Endothelial cell of umbilical vein (primary cell): ENCODE results near the gene DAPK3. TPM values are rescaled to one million over a fixed set of nuclear protein-coding genes. Genes with fewer than 3 reads are reported as not detected.

ENCODE experiments used
- BruUV-seq: library from RNA; stranded (reverse); fragments of 400-500 nt; replicated peaks from 2 replicates; lab custom pipeline; 2021; lab: Mats Ljungman, UMichigan
- CTCF ChIA-PET: fragments of 300-600, 350-600 bp; sonication (Branson Sonifier 250); formaldehyde crosslinking; loops from one replicate; lab custom pipeline; 2021; ENCODE audit warnings: antibody characterized with exemption, inconsistent platforms; lab: Charles Lee
- POLR2A ChIA-PET: fragments of 300-600, 350-600 bp; sonication (Branson Sonifier 250); formaldehyde crosslinking; loops from one replicate; lab custom pipeline; 2021; ENCODE audit warnings: antibody characterized with exemption, inconsistent platforms; lab: Charles Lee
- DNase-seq: peaks from one replicate; pipeline ENCODE4 v3.0.0-alpha.2; 2011; ENCODE audit warnings: low read depth, low spot score
- FAIRE-seq: peaks from 2 replicates; lab custom pipeline; 2011; peaks lifted over from hg19 to GRCh38; lab: Jason Lieb, UNC
- H2AFZ ChIP-seq: 2 replicates; pipeline ENCODE4 v1.6.0; 2012; ENCODE audit warnings: low read depth, low read length, control low read depth, inconsistent platforms
- H3K27ac ChIP-seq: 2 replicates; pipeline ENCODE4 v1.5.1; 2011; ENCODE audit warnings: low read depth, mild to moderate bottlenecking, control low read depth, low read length, moderate library complexity; ENCODE audit not compliant: insufficient read depth
- H3K27me3 ChIP-seq, 2 experiments: 2 replicates each; pipeline versions ENCODE4 v1.6.0 to v1.6.1; 2011; ENCODE audit warnings: low read length in 2 of 2, mixed read lengths in 1 of 2; ENCODE audit not compliant: control insufficient read depth in 2 of 2, insufficient read depth in 2 of 2
- H3K36me3 ChIP-seq, 2 experiments: 2 replicates in 1 of 2; 3 replicates in 1 of 2; pipeline ENCODE4 v1.5.1; 2011; ENCODE audit warnings: low read length in 2 of 2, mild to moderate bottlenecking in 1 of 2, moderate library complexity in 1 of 2; ENCODE audit not compliant: control insufficient read depth in 2 of 2, insufficient read depth in 2 of 2; ENCODE audit errors: extremely low read depth in 1 of 2
- H3K4me1 ChIP-seq: 3 replicates; pipeline ENCODE4 v1.5.1; 2011; ENCODE audit warnings: mild to moderate bottlenecking, low read length; ENCODE audit not compliant: control insufficient read depth, insufficient read depth; ENCODE audit errors: extremely low read depth
- H3K4me2 ChIP-seq: 2 replicates; pipeline ENCODE4 v1.6.1; 2011; ENCODE audit warnings: low read length, control low read depth, mixed read lengths; ENCODE audit not compliant: insufficient read depth
- H3K4me3 ChIP-seq, 3 experiments: fragments of 200-600 bp in 1 of 3; sonication (generic), shearing (Covaris generic) in 1 of 3; replicated peaks in 1 of 3; 2 replicates each; pipeline ENCODE4 v1.5.1; 2011 to 2016; ENCODE audit warnings: control low read depth in 3 of 3, low read length in 3 of 3, mild to moderate bottlenecking in 2 of 3, inconsistent platforms in 1 of 3, low read depth in 1 of 3, moderate library complexity in 1 of 3; ENCODE audit not compliant: insufficient read depth in 1 of 3
- H3K79me2 ChIP-seq: 2 replicates; pipeline ENCODE4 v1.6.0; 2012; ENCODE audit warnings: low read length, inconsistent platforms; ENCODE audit not compliant: control insufficient read depth, insufficient read depth
- H3K9ac ChIP-seq: replicated peaks from 2 replicates; pipeline ENCODE3; 2011; ENCODE audit warnings: low read length, control low read depth; ENCODE audit not compliant: insufficient read depth; ENCODE audit errors: extremely low read depth
- H3K9me1 ChIP-seq: replicated peaks from 3 replicates; pipeline ENCODE4 v1.6.0; 2011; ENCODE audit warnings: mild to moderate bottlenecking, low read length; ENCODE audit not compliant: control insufficient read depth, insufficient read depth; ENCODE audit errors: extremely low read depth
- H3K9me3 ChIP-seq: replicated peaks from 2 replicates; pipeline ENCODE4 v1.5.1; 2012; ENCODE audit warnings: low read length, inconsistent platforms; ENCODE audit not compliant: control insufficient read depth, insufficient read depth
- H4K20me1 ChIP-seq: replicated peaks from 2 replicates; pipeline ENCODE3; 2011; ENCODE audit warnings: mild to moderate bottlenecking, low read length; ENCODE audit not compliant: control insufficient read depth, insufficient read depth; ENCODE audit errors: extremely low read depth
- FOS ChIP-seq: IDR thresholded peaks from 2 replicates; pipeline ENCODE4 v1.6.1; 2011; ENCODE audit warnings: mild to moderate bottlenecking, low read length, moderate library complexity, borderline replicate concordance; ENCODE audit not compliant: insufficient read depth
- JUN ChIP-seq: IDR thresholded peaks from 2 replicates; pipeline ENCODE4 v1.6.1; 2011; ENCODE audit warnings: borderline replicate concordance, low read depth; ENCODE audit not compliant: insufficient read length, insufficient read depth
- MAX ChIP-seq: IDR thresholded peaks from 2 replicates; pipeline ENCODE4 v1.6.1; 2011; ENCODE audit not compliant: insufficient read depth, insufficient read length
- MYC ChIP-seq: IDR thresholded peaks from one replicate; pipeline ENCODE4 v1.6.1; 2011; ENCODE audit warnings: mild to moderate bottlenecking, low read depth, low read length
- POLR2A ChIP-seq: IDR thresholded peaks from 2 replicates; pipeline ENCODE4 v1.6.1; 2012; ENCODE audit warnings: low read depth, mild to moderate bottlenecking, control low read depth, low read length
- dilution Hi-C: fragments of 300-500 bp; cut with MboI; formaldehyde crosslinking; loops from one replicate; pipeline ENCODE4 v1.15.0; 2019; ENCODE audit warnings: low sequenced_read_pairs; ENCODE audit not compliant: extremely low pct_ligation_motif_present
- intact Hi-C: fragments of 100-400 bp; cut with micrococcal nuclease; formaldehyde crosslinking; loops from one replicate; pipeline ENCODE4 v1.10.0; 2022
- polyA plus RNA-seq, 4 experiments: library from polyadenylated mRNA; depleted of rRNA in 3 of 4; stranded (reverse) in 3 of 4; unstranded in 1 of 4; fragments of >200 nt; gene quantifications; 2 replicates each; pipeline versions ENCODE4 v1.2.1 to v1.2.3, GENCODE V29; 2011 to 2012; ENCODE audit warnings: missing spikeins in 1 of 4
- total RNA-seq: library from RNA; stranded (reverse); gene quantifications from 2 replicates; pipeline ENCODE4 v1.2.3, GENCODE V29; 2021
- TF ChIP-seq, protein P1 (sequence below), 2 donors: IDR thresholded peaks; 1 replicate in 1 of 2; 2 replicates in 1 of 2; pipeline ENCODE4 v1.5.1; 2011; ENCODE audit warnings: low read length in 2 of 2, mild to moderate bottlenecking in 2 of 2, moderate library complexity in 2 of 2, control low read depth in 1 of 2, inconsistent platforms in 1 of 2, low read depth in 1 of 2; ENCODE audit not compliant: insufficient read depth in 1 of 2; ENCODE audit errors: extremely low read depth in 1 of 2

DAPK3 gene
- total and polyA plus RNA-seq, 2 donors (not counting 3 experiments of a cell fraction or from before 2014, with no cell fraction given): 157 to 175 TPM

DNA sequence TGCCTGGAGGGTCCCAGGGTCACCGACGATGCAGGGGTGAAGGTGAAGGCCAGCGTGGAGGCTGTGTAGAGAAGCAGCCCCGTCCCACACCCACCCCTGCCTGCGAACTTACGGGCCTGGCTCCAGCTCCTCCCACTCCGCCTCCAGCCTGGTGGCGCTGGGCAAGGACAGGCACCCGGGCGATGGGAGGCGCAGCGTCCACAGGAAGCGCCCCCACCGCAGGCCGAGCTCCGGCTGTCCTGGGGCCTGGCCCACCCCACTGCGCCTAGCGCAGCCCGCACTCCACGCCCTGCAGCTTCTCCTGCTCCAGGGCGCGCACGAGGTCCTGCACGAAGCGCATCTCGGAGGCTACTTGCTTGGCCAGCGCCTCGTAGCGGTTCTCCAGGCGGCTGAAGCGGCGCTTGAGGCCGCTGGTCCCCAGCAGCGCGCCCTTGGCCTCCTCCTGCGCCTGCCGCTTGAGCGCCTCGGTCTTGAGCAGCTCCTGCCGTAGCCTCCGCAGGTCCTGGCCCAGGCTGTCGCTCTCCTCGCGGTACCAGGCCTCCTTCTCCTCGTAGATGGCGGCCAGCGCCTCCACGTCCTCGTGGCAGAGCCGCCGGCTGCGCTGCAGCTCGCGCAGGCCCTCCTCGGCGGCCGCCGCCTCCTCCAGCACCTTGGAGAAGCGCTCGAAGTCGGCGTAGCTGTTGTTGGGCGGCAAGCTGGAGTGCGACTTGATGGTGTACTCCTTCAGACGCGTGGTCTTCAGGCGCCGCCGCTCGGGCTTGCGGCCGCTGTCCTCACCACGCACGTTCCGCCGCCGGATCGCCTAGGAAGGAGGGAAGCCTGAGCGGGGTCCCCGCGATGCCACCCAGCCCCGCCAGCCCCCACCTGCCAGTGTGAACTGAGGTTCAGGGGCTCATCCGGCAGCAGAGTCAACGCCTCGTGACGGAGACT, 11.8 kb downstream of the DAPK3 start:
- Histone ChIP-seq H3K9me1 (no peaks in the 10 kb centered on the region), H3K9me3 (no peaks in the 10 kb centered on the region), H3K4me1 (no peaks in the 10 kb centered on the region), H3K27me3 (no peaks in the 10 kb centered on the region), H3K9ac (no peak overlapping the region), H3K4me2 (no peak overlapping the region), H3K36me3 (peaks cover 13 to 57% of the 10 kb centered on the region in 2 experiments), H3K79me2 (no peaks in the 10 kb centered on the region), H3K4me3 (no peak overlapping the region), H3K27ac (no peak overlapping the region), H2AFZ (no peak overlapping the region), H4K20me1 (no peaks in the 10 kb centered on the region)
- CTCF ChIA-PET: interaction anchor here (0.9 kb wide), 1 partner anchor 10 kb away, joined by 3 read pairs; no protein-coding TSS in a partner anchor
- dilution Hi-C loops (no loop called here), intact Hi-C loops (no loop called here)
- POLR2A ChIA-PET: interaction anchor here (3.9 kb wide), 1 partner anchor 10 kb away, joined by 13 read pairs; no protein-coding TSS in a partner anchor
- FAIRE-seq: no peak
- DNase-seq: no peak
- TF ChIP-seq MYC (no peak), FOS (no peak), JUN (no peak), MAX (no peak), POLR2A (no peak)
- TF ChIP-seq, protein P1, sequence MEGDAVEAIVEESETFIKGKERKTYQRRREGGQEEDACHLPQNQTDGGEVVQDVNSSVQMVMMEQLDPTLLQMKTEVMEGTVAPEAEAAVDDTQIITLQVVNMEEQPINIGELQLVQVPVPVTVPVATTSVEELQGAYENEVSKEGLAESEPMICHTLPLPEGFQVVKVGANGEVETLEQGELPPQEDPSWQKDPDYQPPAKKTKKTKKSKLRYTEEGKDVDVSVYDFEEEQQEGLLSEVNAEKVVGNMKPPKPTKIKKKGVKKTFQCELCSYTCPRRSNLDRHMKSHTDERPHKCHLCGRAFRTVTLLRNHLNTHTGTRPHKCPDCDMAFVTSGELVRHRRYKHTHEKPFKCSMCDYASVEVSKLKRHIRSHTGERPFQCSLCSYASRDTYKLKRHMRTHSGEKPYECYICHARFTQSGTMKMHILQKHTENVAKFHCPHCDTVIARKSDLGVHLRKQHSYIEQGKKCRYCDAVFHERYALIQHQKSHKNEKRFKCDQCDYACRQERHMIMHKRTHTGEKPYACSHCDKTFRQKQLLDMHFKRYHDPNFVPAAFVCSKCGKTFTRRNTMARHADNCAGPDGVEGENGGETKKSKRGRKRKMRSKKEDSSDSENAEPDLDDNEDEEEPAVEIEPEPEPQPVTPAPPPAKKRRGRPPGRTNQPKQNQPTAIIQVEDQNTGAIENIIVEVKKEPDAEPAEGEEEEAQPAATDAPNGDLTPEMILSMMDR (IDR thresholded peaks at IDR 0.05; ENCODE audit: extremely low read depth in 1 of 2, insufficient read depth in 1 of 2, low read depth in 1 of 2, low read length in 2 of 2): no peak
- BruUV-seq: TSS peak; percentile 3
